HUES6 (cell line): ENCODE measurements around the gene NUP42.

Experiments
- H3K27ac ChIP-seq: 2 replicates; pipeline ENCODE4 v1.7.0; 2013; ENCODE audit warnings: low read depth, mild to moderate bottlenecking, low read length, inconsistent platforms
- H3K27me3 ChIP-seq: 2 replicates; pipeline ENCODE4 v1.6.1; 2013; ENCODE audit warnings: low read length; ENCODE audit not compliant: control insufficient read depth, insufficient read depth
- H3K36me3 ChIP-seq: 2 replicates; pipeline ENCODE4 v1.6.1; 2013; ENCODE audit warnings: low read length; ENCODE audit not compliant: control insufficient read depth, insufficient read depth
- H3K4me1 ChIP-seq: 2 replicates; pipeline ENCODE4 v1.6.1; 2013; ENCODE audit warnings: low read length; ENCODE audit not compliant: control insufficient read depth, insufficient read depth
- H3K4me3 ChIP-seq: 2 replicates; pipeline ENCODE4 v1.5.1; 2013; ENCODE audit warnings: low read depth, low read length
- H3K9ac ChIP-seq: one replicate; pipeline ENCODE4 v1.6.1; 2013; ENCODE audit warnings: mild to moderate bottlenecking, low read length
- H3K9me3 ChIP-seq: 2 replicates; pipeline ENCODE4 v1.6.1; 2013; ENCODE audit warnings: low read depth, low read length; ENCODE audit not compliant: control insufficient read depth, insufficient read depth

The NUP42 gene, protein sequence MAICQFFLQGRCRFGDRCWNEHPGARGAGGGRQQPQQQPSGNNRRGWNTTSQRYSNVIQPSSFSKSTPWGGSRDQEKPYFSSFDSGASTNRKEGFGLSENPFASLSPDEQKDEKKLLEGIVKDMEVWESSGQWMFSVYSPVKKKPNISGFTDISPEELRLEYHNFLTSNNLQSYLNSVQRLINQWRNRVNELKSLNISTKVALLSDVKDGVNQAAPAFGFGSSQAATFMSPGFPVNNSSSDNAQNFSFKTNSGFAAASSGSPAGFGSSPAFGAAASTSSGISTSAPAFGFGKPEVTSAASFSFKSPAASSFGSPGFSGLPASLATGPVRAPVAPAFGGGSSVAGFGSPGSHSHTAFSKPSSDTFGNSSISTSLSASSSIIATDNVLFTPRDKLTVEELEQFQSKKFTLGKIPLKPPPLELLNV

DNA sequence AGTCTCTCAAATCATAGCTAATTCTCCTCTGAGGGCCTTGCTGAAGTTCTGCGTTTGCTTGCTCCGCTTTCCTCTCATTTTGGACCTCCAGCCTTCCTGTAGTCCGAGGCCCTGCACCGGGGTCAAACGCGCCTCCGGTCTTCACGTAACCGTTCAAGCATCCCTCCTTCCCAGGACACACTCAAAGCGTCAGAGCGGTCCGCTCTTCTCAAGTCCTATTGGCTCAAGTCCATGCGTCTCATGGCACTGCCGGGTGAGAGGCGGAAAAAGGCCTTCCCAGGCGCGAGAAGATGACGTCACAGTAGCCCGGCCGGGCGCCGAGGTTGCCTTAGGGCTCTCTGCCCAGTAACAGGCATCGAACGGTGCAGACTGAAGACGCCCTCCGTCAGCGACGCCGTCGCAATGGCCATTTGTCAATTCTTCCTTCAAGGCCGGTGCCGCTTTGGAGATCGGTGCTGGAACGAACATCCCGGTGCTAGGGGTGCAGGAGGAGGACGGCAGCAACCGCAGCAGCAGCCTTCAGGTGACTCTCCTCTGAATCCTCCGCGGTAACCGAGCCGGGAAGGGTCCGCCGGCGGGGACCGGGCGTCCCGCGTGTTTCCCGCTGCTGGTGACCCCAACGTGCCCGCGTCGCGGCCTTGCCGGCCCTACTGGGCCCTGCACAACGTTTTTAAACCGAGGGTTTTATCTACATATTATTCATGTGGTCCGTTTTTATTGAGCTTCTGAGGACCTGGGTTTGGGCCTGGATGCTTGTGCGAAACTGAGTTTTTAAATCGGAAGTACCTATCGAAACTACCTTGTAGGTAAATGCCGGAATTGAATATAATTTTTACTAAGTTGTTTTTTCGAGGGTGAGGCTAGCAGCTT lies at the start of gene NUP42:
Gene NUP42, plus strand, starts transcription at position 365 of the 870 bp plus-strand sequence. Its CDS starts 38 bp downstream, at position 403.
- peak within 1 kb of the TSS; percentile 61 for H3K27ac ChIP-seq
- H3K9ac ChIP-seq = peak within 1 kb of the TSS; percentile 94
- H3K9me3 ChIP-seq = no peaks in the 10 kb centered on the region
- H3K27me3 ChIP-seq = no peaks in the 10 kb centered on the region
- H3K4me3 ChIP-seq = peak within 1 kb of the TSS; percentile 78
- H3K36me3 ChIP-seq = peaks cover 19% of the 10 kb centered on the region
- H3K4me1 ChIP-seq = peaks cover 3% of the 10 kb centered on the region; the same call in 1 of the 2 replicates

- H3K36me3 ChIP-seq = peaks cover 19% of the 10 kb centered on the region
- no peak overlapping the region for H3K9ac ChIP-seq
- no peaks in the 10 kb centered on the region for H3K9me3 ChIP-seq
- H3K4me3 ChIP-seq = no peak overlapping the region
- H3K27ac ChIP-seq = no peak overlapping the region
- H3K27me3 ChIP-seq = no peaks in the 10 kb centered on the region
- H3K4me1 ChIP-seq = 0 out of 2 replicates have a peak, but pooled peaks cover 3% of the 10 kb centered on the region
Observed at GRCh38 chr7:23133797-23134196, 48.1 kb upstream of the NUP42 start.

DNA sequence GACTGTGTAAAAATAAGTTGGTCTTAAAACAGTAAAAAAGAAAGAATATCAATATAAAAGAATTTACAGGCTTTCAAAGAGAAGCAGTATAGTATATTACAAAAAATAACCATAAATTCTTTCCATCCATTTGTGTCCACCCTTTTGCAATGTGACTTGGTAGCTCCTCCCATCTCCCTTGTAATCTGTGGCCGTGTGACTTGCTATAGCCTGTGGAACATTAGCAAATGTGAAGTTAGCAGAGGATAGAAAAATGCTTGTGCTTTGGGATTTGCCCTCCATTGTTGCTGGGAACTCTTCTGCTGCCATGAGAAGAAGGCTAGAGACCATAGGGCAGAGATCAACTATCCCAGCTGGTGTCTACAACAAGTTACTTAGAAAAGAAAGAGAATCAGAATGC lies 46.1 kb upstream of the NUP42 start:
- Histone ChIP-seq H3K4me1 (0 out of 2 replicates have a peak, but pooled peaks cover 3% of the 10 kb centered on the region), H3K27ac (no peak overlapping the region), H3K27me3 (no peaks in the 10 kb centered on the region), H3K36me3 (peaks cover 9% of the 10 kb centered on the region), H3K9me3 (no peaks in the 10 kb centered on the region), H3K4me3 (no peak overlapping the region), H3K9ac (no peak overlapping the region)

DNA sequence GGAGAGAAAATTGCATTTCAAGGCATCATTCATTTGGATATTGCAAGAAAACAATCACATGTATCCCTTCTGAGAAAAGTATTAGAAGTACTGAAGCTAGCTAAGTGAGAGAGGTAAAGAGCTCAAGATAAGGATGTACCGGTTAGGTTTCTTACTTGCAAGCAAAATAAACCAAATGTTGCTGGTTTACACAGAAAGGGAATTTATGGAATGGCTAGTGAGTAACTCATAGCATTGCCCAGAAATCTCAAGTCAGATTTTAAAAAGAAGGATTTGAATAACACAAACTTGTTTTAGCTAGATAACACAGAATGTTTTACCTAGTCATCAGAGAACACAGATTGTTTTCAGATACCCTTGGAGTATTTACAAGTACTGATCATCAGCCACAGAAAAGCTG lies 45.6 kb upstream of the NUP42 start:
- H3K4me1 ChIP-seq = 0 out of 2 replicates have a peak, but pooled peaks cover 3% of the 10 kb centered on the region
- H3K27me3 ChIP-seq = no peaks in the 10 kb centered on the region
- no peak overlapping the region for H3K4me3 ChIP-seq
- peaks cover 9% of the 10 kb centered on the region for H3K36me3 ChIP-seq
- H3K9me3 ChIP-seq = no peaks in the 10 kb centered on the region
- no peak overlapping the region for H3K9ac ChIP-seq
- H3K27ac ChIP-seq = no peak overlapping the region

- Histone ChIP-seq H3K36me3 (peaks cover 25% of the 10 kb centered on the region), H3K9me3 (no peaks in the 10 kb centered on the region), H3K9ac (no peak overlapping the region), H3K27ac (no peak overlapping the region), H3K4me1 (no peaks in the 10 kb centered on the region), H3K27me3 (no peaks in the 10 kb centered on the region), H3K4me3 (no peak overlapping the region)
Observed at GRCh38 chr7:23157679-23158078, 24.2 kb upstream of the NUP42 start.

GRCh38 chr7:23158546-23158945 lies 23.3 kb upstream of the NUP42 start:
- H3K9ac ChIP-seq = no peak overlapping the region
- H3K4me3 ChIP-seq = no peak overlapping the region
- H3K27me3 ChIP-seq = no peaks in the 10 kb centered on the region
- no peaks in the 10 kb centered on the region for H3K9me3 ChIP-seq
- H3K4me1 ChIP-seq = no peaks in the 10 kb centered on the region
- H3K36me3 ChIP-seq = peaks cover 17% of the 10 kb centered on the region
- H3K27ac ChIP-seq = no peak overlapping the region

- Histone ChIP-seq H3K9me3 (no peaks in the 10 kb centered on the region), H3K4me3 (no peak overlapping the region)
Observed at GRCh38 chr7:23161482-23161881, 20.4 kb upstream of the NUP42 start.

DNA sequence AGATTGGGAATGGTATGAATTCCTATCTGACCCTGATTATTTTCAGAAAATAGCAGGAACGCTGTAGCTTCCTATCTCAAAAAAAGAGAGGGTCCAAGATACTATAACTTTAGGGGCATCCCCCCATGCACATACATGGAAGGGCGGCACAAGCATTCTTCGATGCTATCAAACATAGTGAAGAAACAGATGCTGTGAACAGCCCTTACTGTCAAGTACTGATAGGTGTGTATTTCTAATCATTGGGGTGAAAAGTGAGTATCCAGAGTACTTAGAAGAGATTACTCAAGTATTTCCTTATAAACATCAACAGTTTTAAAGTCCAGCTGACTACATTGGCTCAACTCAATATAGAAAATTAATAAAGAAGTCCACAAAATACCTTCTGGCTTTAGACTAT lies 17.0 kb upstream of the NUP42 start:
- Histone ChIP-seq H3K4me3 (no peak overlapping the region), H3K9me3 (no peaks in the 10 kb centered on the region)

More at GRCh38 chr7:23161482-23161881, 20.4 kb upstream of the NUP42 start:
- Histone ChIP-seq H3K4me1 (no peaks in the 10 kb centered on the region), H3K36me3 (peaks cover 7% of the 10 kb centered on the region; the same call in 1 of the 2 replicates), H3K27ac (no peak overlapping the region), H3K27me3 (no peaks in the 10 kb centered on the region), H3K9ac (no peak overlapping the region)

DNA sequence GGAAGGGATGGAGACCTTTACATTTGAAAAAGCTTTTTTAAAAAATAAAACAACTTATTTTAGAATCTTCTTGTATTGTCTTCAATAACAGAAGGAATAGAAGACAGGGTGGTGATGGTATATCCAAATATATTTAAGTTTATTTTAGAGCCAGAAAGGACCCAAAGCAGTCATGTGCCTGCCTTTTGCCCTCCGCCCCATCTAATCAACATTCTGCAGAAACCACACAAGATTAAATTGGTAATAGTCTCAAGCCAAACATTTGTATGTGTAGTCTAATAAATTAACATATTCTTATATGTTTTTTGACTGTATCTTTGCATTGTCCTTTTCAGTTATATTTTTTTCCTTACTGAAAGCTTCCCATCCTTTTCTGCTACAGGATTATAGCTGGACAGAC lies 16.5 kb upstream of the NUP42 start:
- H3K4me3 ChIP-seq = no peak overlapping the region
- no peaks in the 10 kb centered on the region for H3K9me3 ChIP-seq
- H3K36me3 ChIP-seq = peaks cover 9% of the 10 kb centered on the region
- H3K4me1 ChIP-seq = no peaks in the 10 kb centered on the region
- no peaks in the 10 kb centered on the region for H3K27me3 ChIP-seq
- H3K9ac ChIP-seq = no peak overlapping the region
- H3K27ac ChIP-seq = no peak overlapping the region

More for the DNA sequence above, 17.0 kb upstream of the NUP42 start:
- no peaks in the 10 kb centered on the region for H3K27me3 ChIP-seq
- H3K9ac ChIP-seq = no peak overlapping the region
- peaks cover 9% of the 10 kb centered on the region for H3K36me3 ChIP-seq
- no peak overlapping the region for H3K27ac ChIP-seq
- H3K4me1 ChIP-seq = no peaks in the 10 kb centered on the region

DNA sequence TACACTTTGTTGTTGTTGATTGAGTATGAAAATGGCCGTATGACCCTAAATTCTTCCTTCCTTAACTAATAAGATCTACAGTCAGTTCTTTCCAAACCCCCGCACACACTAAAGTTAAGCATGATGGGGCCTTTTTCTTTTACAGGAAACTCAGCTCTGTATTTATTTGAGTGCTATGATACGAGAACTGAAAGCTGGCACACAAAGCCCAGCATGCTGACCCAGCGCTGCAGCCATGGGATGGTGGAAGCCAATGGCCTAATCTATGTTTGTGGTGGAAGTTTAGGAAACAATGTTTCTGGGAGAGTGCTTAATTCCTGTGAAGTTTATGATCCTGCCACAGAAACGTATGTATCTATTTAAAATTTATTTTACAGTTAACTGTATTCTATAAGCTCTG lies 14.2 kb upstream of the NUP42 start:
- H3K9ac ChIP-seq = no peak overlapping the region
- no peak overlapping the region for H3K27ac ChIP-seq

More for the DNA sequence above, 14.2 kb upstream of the NUP42 start:
- no peak overlapping the region for H3K4me3 ChIP-seq
- H3K27me3 ChIP-seq = no peaks in the 10 kb centered on the region
- peaks cover 13% of the 10 kb centered on the region for H3K36me3 ChIP-seq
- H3K9me3 ChIP-seq = no peaks in the 10 kb centered on the region
- H3K4me1 ChIP-seq = no peaks in the 10 kb centered on the region
